ENCODE measurements around the gene EDAR.

DNA sequence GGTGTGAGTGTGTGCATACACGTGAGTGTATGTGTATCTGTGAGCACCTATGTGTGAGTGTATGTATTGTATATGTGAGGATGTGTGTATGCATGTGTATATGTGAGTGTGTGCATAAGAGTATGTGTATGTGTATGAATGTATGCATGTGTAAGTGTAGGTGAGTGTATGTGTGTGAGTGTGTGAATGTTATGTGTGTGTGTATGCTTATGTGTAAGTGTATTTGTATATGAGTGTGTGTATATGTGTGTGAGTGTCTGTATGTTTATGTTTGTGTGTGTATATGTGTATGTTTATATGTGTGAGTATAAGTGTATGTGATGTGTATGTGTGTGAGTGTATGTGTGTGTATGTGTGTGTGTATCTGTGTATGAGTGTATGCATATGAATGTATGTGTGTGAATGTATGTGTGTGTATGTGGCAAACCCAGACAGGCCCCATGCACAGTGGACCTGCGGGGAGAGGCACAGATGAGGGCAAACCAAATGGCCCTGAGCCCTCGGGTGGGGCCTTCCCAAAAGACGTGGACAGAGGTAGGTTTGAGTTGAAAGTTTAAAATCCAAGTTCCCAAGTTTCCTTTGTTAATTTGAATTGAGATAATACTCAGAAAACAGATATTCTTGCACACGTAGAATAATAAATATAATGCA, 51.5 kb downstream of the EDAR start:
- TF ChIP-seq, protein P1, sequence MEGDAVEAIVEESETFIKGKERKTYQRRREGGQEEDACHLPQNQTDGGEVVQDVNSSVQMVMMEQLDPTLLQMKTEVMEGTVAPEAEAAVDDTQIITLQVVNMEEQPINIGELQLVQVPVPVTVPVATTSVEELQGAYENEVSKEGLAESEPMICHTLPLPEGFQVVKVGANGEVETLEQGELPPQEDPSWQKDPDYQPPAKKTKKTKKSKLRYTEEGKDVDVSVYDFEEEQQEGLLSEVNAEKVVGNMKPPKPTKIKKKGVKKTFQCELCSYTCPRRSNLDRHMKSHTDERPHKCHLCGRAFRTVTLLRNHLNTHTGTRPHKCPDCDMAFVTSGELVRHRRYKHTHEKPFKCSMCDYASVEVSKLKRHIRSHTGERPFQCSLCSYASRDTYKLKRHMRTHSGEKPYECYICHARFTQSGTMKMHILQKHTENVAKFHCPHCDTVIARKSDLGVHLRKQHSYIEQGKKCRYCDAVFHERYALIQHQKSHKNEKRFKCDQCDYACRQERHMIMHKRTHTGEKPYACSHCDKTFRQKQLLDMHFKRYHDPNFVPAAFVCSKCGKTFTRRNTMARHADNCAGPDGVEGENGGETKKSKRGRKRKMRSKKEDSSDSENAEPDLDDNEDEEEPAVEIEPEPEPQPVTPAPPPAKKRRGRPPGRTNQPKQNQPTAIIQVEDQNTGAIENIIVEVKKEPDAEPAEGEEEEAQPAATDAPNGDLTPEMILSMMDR (IDR thresholded peaks at IDR 0.05): no peak
- TF ChIP-seq, protein P2, sequence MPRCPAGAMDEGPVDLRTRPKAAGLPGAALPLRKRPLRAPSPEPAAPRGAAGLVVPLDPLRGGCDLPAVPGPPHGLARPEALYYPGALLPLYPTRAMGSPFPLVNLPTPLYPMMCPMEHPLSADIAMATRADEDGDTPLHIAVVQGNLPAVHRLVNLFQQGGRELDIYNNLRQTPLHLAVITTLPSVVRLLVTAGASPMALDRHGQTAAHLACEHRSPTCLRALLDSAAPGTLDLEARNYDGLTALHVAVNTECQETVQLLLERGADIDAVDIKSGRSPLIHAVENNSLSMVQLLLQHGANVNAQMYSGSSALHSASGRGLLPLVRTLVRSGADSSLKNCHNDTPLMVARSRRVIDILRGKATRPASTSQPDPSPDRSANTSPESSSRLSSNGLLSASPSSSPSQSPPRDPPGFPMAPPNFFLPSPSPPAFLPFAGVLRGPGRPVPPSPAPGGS (IDR thresholded peaks at IDR 0.05): no peak
